HG03520 (cell line): ENCODE measurements around the gene BACE2.

Experiments
- ATAC-seq: cut with Tn5 transposase; IDR thresholded peaks from one replicate; pipeline ENCODE4 v1.9.1; 2021; ENCODE audit warnings: mild to moderate bottlenecking, moderate library complexity; ENCODE audit not compliant: unreplicated experiment

Gene BACE2

DNA sequence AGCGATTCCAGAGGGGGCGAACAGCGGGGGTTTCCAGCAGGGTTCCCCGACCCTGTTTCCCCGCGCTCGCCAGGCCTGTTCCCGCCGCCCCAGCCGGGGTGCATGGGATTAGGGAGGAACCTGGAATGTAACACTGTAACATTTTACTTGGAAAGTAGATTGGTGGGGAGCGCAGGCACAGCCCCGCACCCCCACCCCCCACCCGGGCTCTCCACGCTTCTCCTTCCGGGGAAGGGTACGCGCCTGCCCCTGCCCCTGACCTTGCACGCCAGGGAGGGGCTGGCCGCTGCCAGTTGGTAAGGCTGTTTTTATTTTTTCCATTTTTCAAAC lies 149.1 kb downstream of the BACE2 start:
- ATAC-seq: no peak

DNA sequence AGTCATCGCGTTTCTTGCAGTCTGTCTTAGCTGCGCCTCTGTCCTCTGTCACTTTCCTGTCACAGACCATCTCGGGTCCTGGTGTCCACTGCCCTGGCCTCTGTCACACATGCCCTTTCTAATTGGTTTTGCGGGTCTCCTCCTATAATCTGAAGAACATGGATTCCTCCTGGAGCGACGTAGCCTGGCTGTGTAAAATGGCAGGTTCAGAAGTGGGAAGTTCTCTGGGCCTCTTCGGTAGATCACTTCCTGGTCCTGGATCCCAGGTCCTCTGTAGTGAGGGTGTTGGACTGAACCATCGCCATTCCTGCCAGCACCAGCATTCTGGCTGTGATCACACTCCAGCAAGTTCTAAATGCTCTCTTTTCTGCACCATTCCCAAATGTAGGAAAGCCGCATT lies 149.5 kb downstream of the BACE2 start:
- ATAC-seq: no peak

- no peak for ATAC-seq
These were observed 150.3 kb downstream of the BACE2 start for GRCh38 chr21:41318218-41318617.

GRCh38 chr21:41319273-41319672 lies 151.3 kb downstream of the BACE2 start:
- ATAC-seq: no peak

DNA sequence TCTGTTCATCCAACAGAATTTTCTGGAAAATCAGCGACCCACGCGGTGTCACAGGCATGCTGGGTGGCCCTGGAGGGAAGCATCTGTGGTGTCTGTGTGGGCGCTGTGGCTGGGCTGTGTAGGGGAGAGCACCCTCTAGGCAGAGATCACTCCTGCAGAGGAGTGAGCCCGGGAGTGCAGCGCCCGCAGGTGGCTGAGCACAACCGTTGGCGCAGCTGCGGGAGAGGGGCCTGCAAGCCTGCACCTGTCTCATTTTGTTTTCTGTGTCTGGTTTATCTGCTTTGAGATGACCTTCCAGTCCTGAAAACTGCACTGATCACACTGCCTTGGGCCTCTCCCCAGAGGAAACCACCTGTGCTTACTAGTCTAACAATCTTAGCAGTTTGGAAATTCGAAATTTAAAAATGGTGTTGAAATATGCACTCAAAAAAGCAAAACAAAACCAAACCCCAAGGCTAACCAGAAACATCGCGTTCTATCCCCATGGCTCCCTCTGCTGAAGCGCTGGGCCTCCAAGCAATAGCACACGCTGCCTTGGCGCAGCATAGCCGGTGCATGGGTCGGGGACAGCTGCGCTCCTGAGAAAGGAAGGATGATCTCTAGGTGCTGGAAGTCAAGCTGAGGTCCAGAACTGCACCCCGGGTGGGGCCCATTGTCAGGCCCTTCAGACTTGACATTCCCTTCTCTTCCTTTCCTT lies 153.4 kb downstream of the BACE2 start:
- ATAC-seq: no peak

DNA sequence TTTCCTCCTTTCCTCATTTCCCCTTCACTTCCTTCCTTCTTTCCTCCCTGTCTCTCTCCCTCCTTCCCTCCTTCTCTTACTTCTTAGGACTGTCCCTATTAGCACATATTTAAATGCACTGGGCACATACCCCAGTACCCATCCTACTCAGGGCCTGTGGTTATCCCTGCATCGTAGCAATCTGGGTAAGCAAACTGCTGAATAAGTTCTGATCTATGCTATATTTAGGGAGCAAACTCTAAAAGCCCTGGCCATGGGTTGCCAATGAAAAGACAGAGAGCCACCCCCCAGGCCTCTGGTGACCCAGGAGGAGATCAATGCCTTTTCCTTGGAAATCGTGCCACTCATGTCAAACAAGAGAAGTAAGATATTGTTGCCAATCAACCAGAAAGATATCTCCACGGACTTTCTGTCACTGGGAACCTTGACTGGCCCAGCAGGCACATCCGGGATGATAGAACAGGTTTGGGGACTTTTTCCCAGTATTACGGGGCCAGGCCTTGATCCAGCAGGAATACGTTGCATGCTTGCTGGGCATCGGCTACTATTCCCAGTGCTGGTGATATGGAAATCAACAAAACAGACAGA lies 154.0 kb downstream of the BACE2 start:
- ATAC-seq: no peak

GRCh38 chr21:41322496-41323382 lies 154.8 kb downstream of the BACE2 start:
- no peak for ATAC-seq

- ATAC-seq: no peak
These were observed 157.4 kb downstream of the BACE2 start for GRCh38 chr21:41325138-41325912.

DNA sequence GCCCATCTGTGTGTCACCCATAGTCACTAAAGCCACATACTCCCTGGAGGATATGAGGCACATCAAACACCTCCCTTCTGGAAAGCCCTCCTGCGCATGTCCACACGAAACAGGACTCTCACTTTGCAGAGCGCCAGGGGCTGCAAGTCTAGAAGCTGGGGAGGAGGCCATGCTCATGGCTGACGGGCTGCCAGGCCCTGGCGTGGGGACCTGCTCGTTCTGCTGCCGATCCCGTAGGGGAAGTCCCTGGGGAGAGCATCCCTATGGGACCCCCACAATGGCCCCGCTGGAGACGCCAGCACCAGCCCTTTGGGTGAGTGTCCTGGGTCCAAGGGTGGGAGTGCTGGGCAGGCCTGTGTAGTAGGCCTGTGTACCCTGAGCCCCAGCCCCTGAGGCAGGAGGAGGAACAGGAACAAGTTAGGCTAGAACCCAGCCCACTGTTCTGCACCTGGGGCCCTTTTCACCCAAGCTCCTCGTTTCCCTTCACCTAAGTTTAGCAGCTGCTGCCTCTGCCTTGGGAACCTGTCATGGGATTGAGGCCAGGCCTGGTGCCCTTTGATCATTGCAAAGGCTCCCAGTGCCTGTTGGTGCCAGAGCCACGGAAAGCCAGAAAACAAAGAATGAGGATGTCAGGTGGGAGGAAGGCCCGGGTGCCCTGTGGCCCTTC lies 158.6 kb downstream of the BACE2 start:
- ATAC-seq: no peak

DNA sequence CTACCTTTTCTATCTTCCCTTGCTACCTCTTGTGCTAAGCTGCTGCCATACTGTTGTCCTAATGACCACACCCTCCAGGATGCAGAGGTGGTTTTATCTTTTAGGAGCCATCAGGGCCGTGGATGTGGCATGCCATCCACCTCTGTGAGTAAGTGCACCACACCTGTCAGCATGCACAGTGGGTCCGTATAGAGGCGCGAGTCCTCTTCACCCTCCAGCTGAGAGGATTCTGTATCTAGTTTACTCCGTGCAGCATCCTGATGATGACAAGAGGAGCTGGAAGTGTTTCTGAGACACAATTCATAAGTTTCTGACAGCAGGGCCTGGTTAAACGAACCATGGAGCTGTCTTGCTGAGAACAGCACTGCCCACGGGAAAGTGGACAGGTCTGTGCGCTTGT lies 159.8 kb downstream of the BACE2 start:
- no peak for ATAC-seq

DNA sequence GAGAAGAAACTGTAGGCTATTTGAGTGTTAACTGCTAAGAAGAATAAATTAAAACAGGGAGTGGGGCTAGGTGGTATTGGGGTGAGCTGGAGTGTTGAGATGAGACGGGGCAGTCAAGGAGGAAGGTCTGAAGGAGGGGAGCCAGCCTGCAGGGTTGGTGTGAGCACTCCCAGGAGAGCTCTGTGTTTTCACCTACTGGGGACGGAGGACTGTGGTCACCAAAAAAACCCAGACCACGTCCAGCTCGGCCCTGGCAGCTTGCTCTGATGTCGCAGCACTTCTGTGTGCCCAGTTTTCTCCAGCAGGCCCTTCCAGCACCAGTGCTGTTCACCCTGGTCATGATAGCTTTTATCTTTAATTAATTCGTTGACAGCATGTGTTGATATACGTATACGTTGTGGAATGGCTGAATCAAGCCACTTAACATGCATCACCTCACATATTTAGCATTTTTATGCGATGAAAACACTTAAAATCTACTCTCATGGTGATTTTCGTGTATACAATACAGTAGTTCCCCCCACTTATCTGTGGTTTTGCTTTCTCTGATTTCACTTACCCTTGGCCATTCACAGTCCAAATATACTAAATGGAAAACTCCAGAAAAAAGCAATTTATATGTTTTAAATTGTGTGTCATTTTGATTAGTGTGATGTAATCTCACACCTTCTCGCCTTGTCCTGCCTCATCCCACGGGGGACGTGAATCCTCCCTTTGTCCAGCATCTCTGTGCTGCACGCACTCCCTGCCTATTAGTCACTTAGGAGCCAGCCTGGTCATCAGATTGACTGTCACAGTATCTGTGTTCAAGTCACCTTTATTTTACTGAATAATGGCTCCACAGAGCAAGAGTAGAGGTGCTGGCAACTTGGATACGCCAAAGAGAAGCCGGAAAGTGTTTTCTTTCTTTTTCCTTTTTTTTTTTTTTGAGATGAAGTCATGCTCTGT lies 161.0 kb downstream of the BACE2 start:
- no peak for ATAC-seq
